Epithelial cell of proximal tubule (primary cell): ENCODE data around the gene TULP3. TPM values are rescaled to one million over a fixed set of nuclear protein-coding genes. Genes with fewer than 3 reads are reported as not detected.

Experiments used
- DNase-seq: peaks from one replicate; pipeline ENCODE4 v3.0.0-alpha.2; 2011; ENCODE audit warnings: low read depth
- H3K4me3 ChIP-seq: 2 replicates; pipeline ENCODE4 v1.5.1; 2011; ENCODE audit warnings: low read depth, mild to moderate bottlenecking, low read length
- CTCF ChIP-seq: conservative IDR thresholded peaks from 2 replicates; pipeline ENCODE4 v1.5.1; 2012; ENCODE audit warnings: low read depth, mild to moderate bottlenecking, low read length
- total RNA-seq: library from RNA; depleted of rRNA; stranded (reverse); fragments of >200 nt; gene quantifications from 2 replicates; pipeline ENCODE4 v1.2.3, GENCODE V29; 2015

The TULP3 gene, protein sequence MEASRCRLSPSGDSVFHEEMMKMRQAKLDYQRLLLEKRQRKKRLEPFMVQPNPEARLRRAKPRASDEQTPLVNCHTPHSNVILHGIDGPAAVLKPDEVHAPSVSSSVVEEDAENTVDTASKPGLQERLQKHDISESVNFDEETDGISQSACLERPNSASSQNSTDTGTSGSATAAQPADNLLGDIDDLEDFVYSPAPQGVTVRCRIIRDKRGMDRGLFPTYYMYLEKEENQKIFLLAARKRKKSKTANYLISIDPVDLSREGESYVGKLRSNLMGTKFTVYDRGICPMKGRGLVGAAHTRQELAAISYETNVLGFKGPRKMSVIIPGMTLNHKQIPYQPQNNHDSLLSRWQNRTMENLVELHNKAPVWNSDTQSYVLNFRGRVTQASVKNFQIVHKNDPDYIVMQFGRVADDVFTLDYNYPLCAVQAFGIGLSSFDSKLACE
- 20.0 and 26.6 TPM in 2 replicates for total RNA-seq

DNA sequence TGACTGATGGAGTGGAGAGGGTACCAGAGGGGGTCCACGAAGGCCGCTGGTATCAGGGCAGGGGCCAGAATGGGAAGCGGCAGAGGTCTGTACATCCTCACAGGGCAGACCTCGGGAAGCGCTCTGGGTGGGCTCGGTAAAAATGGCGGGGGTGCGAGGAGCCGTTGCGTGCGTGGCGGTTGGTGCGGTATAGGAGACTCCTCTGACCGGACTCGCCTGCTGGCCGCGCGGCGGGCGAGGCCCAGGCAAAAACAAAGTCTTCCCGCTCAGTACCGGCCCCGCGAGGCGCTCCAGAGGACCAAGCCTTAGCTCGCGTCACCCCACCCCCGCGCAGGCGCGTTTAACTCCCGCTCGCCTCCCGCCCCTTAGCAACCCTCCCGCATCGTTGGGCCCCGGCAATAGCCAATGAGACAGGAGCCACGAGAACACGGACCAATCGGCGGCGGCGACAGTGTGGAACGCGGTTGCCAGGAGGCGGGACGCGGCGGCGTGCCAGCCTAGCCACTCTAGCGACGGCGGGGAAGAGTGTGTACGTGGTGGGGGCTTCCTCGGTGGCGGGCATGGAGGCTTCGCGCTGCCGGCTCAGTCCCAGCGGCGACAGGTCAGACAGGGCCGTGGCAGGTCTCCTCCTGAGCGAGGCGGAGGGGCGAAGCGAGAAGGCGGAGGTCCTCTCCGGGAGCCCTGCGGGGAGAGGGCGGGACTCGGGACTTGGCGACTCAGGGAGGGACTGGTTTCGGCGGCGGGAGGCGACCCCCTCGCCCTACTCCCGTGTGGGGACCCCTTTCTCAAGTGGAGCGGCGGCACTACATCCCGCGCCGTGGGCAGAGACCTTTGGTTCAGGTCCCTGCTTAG, at the start of gene TULP3:
Gene TULP3 (plus strand): TSS at position 504 of the 852 bp plus-strand sequence. CDS start 57 bp downstream, at position 561.
- H3K4me3 ChIP-seq, result peak within 1 kb of the TSS; percentile 82
- DNase-seq, result peak; percentile 53
- TF ChIP-seq CTCF, result no peak

GRCh38 chr12:2841056-2841650, 49.5 kb upstream of the TULP3 start:
- TF ChIP-seq CTCF, result no peak
- no peak for DNase-seq
- H3K4me3 ChIP-seq, result no peak overlapping the region

- no peak overlapping the region for H3K4me3 ChIP-seq
- no peak for DNase-seq
- TF ChIP-seq CTCF, result no peak
These were observed 47.7 kb upstream of the TULP3 start for GRCh38 chr12:2842948-2843347.

DNA sequence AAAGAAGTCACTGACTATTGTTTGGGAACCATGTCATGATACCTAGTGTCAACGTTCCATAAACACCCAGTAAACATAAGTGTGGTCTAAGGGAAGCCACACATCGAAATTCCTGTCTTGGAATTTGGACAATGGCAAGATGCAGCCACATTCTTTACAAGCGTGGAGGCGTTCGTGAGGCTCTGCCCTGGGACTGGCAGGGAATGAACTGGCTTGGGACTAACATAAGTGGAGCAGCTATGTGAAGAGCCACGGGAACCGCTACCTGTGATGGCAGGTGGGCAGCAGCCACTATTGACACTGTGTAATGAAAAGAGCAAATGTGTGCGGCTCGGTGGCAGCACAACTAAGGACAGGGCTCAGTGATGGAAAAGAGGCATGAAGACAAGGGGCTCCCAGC, 45.9 kb upstream of the TULP3 start:
- no peak overlapping the region for H3K4me3 ChIP-seq
- DNase-seq, result no peak
- no peak for TF ChIP-seq CTCF

DNA sequence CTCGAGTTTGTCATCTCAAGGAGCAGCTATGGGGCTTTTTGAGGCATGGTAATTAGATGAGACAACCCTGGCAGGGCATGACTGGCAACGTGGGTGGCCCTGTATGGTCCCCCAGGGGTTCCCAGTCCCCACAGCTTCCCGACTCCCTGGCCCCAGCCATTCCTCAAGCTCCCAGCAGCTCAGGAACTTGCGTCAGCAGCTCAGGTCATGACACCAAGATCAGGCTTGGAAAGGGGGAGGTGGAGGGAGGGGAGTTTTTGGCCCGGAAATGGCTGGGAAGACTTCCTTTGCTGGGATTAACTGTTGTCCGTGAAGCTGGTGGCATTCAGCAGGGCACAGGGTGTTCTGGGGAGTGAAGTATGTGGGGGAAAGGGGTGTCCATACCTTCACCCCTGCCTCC, 45.4 kb upstream of the TULP3 start:
- H3K4me3 ChIP-seq, result no peak overlapping the region
- DNase-seq, result no peak
- no peak for TF ChIP-seq CTCF

- TF ChIP-seq CTCF, result no peak
- H3K4me3 ChIP-seq, result no peak overlapping the region
- DNase-seq, result no peak
These were observed 38.8 kb upstream of the TULP3 start for GRCh38 chr12:2851931-2852330.
